ENCODE results near the gene ZBTB17.

ZBTB17 gene

DNA sequence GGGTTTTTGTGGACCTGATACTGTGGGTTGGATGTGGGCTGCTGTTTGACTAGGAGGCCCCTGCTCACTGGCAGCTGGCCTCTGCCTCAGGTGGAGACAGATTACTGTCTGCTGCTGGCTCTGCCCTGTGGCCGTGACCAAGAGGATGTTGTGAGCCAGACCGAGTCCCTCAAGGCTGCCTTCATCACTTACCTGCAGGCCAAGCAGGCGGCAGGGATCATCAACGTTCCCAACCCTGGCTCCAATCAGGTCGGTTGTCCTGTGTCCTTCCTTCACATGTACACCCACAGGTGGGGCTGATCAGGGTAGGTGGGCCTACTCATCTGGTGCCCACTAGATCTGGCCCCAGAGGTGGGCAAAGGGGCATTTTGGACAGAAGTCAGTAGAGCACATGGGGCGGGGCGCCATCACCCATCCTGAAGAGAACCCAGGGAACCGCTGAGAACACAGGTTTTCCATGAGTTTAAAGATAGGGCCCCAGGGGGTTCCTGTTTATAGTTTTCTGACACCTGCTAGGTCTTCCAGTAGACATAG is 37.2 kb downstream of the ZBTB17 start:
- DNase-seq (ENCODE audit: low read depth) = no peak
- no peak overlapping the region for H3K4me3 ChIP-seq (replicated peaks; ENCODE audit: low read depth, low read length)
- TF ChIP-seq, protein P1, sequence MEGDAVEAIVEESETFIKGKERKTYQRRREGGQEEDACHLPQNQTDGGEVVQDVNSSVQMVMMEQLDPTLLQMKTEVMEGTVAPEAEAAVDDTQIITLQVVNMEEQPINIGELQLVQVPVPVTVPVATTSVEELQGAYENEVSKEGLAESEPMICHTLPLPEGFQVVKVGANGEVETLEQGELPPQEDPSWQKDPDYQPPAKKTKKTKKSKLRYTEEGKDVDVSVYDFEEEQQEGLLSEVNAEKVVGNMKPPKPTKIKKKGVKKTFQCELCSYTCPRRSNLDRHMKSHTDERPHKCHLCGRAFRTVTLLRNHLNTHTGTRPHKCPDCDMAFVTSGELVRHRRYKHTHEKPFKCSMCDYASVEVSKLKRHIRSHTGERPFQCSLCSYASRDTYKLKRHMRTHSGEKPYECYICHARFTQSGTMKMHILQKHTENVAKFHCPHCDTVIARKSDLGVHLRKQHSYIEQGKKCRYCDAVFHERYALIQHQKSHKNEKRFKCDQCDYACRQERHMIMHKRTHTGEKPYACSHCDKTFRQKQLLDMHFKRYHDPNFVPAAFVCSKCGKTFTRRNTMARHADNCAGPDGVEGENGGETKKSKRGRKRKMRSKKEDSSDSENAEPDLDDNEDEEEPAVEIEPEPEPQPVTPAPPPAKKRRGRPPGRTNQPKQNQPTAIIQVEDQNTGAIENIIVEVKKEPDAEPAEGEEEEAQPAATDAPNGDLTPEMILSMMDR (IDR thresholded peaks at IDR 0.05; ENCODE audit: low read length, missing control alignments) = no peak

DNA sequence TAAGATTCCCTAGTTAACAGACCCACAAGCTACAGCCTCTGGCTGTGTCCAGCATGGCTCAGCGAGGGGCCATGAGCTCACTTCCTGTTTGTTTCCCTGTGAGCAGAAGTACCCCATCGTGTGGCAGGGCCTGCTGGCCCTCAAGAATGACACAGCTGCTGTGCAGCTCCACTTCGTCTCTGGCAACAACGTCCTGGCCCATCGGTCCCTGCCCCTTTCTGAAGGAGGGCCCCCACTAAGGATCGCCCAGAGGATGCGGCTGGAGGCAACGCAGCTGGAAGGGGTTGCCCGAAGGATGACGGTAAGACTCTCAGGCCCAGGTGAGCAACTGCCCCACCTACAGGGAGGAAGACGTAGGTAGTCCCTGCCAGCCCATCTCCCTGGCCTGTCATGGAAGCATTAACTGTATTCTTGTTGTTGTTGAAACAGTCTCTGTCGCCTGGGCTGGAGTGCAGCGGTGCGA is 38.2 kb downstream of the ZBTB17 start:
- peak; percentile 53 for DNase-seq (ENCODE audit: low read depth)
- no peak overlapping the region for H3K4me3 ChIP-seq (replicated peaks; ENCODE audit: low read depth, low read length)
- TF ChIP-seq, protein P1 (IDR thresholded peaks at IDR 0.05; ENCODE audit: low read length, missing control alignments) = peak; percentile 17

DNA sequence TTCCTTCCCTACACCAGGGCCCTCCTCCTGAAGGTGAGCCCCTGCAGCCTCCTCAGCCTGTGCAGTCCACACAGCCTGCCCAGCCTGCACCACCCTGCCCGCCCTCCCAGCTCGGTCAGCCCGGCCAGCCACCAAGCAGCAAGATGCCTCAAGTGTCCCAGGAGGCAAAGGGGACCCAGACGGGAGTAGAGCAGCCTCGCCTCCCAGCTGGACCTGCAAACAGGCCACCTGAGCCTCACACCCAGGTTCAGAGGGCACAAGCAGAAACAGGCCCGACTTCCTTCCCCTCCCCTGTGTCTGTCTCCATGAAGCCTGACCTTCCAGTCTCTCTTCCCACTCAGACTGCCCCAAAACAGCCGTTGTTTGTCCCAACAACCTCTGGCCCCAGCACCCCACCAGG is 38.8 kb downstream of the ZBTB17 start:
- no peak overlapping the region for H3K4me3 ChIP-seq (replicated peaks; ENCODE audit: low read depth, low read length)
- TF ChIP-seq, protein P1 (IDR thresholded peaks at IDR 0.05; ENCODE audit: low read length, missing control alignments) = no peak
- DNase-seq (ENCODE audit: low read depth) = no peak

DNA sequence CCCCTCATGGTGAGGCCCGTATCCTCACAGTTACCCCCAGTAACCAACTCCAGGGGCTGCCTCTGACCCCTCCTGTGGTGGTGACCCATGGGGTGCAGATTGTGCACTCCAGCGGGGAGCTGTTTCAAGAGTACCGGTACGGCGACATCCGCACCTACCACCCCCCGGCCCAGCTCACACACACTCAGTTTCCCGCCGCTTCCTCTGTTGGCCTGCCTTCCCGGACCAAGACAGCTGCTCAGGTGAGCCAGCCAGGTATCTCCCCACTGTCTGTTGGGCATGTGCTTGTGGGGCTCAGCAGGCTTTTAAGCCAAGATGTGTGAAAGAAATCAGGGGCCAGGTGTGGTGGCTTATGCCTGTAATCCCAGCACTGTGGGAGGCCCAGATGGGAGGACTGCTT is 39.9 kb downstream of the ZBTB17 start:
- TF ChIP-seq, protein P1 (IDR thresholded peaks at IDR 0.05; ENCODE audit: low read length, missing control alignments) = no peak
- no peak overlapping the region for H3K4me3 ChIP-seq (replicated peaks; ENCODE audit: low read depth, low read length)
- no peak for DNase-seq (ENCODE audit: low read depth)

DNA sequence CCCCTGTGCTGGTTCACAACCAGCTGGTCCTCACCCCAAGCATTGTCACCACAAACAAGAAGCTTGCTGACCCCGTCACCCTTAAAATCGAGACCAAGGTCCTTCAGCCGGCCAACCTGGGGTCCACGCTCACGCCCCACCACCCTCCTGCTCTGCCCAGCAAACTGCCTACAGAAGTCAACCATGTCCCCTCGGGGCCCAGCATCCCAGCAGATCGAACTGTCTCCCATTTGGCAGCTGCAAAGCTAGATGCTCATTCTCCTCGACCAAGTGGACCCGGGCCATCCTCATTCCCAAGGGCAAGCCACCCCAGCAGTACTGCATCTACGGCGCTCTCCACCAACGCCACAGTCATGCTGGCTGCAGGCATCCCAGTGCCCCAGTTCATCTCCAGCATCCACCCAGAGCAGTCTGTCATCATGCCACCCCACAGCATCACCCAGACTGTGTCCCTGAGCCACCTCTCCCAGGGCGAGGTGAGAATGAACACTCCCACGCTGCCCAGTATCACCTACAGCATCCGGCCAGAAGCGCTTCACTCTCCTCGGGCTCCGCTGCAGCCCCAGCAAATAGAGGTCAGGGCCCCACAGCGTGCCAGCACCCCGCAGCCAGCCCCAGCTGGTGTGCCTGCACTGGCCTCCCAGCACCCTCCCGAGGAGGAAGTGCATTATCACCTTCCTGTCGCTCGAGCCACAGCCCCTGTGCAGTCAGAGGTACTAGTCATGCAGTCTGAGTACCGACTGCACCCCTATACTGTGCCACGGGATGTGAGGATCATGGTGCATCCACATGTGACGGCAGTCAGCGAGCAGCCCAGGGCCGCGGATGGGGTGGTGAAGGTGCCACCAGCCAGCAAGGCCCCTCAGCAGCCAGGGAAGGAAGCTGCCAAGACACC is 40.6 kb downstream of the ZBTB17 start:
- TF ChIP-seq, protein P1 (IDR thresholded peaks at IDR 0.05; ENCODE audit: low read length, missing control alignments) = no peak
- H3K4me3 ChIP-seq (replicated peaks; ENCODE audit: low read depth, low read length) = no peak overlapping the region
- DNase-seq (ENCODE audit: low read depth) = no peak

DNA sequence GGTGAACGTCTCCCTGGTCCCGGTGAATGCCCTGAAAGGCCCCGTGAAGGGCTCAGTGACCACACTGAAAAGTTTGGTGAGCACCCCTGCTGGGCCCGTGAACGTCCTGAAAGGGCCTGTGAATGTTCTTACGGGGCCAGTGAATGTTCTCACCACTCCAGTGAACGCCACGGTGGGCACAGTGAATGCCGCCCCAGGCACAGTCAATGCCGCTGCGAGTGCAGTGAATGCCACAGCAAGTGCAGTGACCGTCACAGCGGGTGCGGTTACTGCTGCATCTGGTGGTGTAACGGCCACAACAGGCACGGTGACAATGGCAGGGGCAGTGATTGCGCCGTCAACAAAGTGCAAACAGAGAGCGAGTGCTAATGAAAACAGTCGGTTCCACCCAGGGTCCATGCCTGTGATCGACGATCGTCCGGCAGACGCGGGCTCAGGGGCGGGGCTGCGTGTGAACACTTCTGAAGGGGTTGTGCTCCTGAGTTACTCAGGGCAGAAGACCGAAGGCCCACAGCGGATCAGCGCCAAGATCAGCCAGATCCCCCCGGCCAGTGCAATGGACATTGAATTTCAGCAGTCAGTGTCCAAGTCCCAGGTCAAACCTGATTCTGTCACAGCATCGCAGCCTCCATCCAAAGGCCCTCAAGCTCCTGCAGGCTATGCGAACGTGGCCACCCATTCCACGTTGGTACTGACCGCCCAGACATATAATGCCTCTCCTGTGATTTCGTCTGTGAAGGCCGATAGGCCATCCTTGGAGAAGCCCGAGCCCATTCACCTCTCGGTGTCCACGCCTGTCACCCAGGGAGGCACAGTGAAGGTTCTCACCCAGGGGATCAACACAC is 41.5 kb downstream of the ZBTB17 start:
- H3K4me3 ChIP-seq (replicated peaks; ENCODE audit: low read depth, low read length) = no peak overlapping the region
- TF ChIP-seq, protein P1 (IDR thresholded peaks at IDR 0.05; ENCODE audit: low read length, missing control alignments) = no peak
- no peak for DNase-seq (ENCODE audit: low read depth)

Measured in fibroblast of pulmonary artery (primary cell).